ENCODE measurements around the gene TST.

Gene TST

DNA sequence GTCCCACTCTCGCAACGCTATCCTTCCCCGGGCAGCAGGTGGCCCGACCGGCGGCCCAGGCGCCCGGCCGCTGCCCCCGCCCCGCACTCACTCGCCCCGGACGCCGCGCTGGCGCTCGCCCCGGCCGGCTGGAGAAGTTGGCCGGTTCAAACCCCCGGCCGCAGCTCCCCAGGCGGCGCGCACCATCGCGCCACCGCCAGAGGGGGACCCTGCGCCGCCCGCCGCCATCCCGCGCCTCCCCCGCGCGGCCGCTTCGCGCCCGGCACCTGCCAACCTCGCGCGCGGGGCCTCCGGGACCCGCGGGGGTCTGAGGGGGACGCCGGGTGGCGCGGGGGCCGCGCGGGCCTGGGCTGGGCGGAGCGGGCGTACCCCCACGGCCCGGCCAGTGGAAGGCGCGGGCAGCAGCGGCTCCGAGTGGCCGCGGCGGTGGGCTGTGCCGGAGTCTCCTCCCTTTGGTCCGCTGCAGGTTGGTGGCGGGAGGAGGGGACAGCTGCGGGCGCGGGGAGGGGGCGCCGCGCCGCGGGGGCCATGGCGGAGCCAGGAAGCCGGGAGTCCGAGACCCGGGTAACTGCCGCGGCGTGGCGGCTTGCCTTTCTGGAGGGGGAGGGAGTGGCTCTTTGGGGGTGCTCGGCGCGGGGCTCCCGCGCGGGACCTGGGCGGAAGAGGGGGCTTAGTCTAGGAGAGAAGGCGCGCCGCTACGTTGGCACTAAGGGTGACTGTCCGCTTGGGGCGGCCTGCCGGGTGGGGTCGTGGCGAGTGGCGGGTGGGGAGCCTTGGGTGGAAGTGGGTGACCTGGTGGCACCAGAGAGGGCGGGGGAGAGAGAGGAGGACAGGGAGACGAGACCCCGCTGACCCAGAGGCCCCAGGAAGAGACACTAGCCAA lies at the start of gene TST, which contains the start of gene MPST:
Gene TST (minus strand): TSS at position 139 of the 883 bp plus-strand sequence. CDS start 715 bp downstream, outside the sequence.
Gene MPST (plus strand): TSS at position 434 of the 883 bp plus-strand sequence. CDS start 95 bp downstream, at position 529.
- DNase-seq (ENCODE audit: low read depth), result no peak

DNA sequence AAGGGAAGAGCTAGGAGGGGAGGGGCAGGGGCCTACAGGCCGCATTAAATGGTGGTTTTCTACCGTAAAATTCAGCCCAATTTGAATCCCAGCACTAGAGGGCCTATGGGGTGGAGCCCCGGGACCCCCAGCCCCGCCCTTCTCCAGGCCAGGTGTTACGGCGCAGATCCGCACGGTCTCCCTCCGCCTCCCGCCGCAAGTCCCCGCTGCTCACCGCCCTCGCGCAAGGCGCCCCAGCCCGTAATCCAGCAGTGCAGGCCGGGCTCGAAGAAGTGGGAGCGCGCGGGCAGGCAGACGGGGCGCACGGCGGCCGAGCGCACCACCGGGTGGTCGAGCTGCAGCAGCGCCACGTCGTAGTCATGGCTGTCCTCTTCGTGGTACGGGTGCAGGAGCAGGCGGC lies 49.6 kb upstream of the TST start:
- no peak for DNase-seq (ENCODE audit: low read depth)

DNA sequence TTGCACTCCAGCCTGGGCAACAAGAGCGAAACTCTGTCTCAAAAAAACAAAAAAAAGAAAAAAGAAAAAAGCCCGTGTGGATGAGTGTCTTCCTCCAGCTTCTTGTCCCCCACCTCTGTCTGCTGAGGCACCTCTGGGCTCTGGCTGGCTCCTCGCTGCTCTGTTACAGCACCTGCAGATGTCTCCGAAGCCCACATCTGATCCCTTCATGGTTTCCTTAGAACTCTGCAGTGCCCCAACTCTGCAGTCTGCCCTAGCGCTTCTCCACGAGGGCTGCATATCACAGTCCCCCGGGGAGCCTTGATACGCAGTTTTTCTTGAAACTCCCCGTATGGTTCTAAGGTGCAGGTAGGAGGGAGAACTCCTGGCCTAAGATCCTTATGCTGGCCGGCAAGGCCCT lies 48.2 kb upstream of the TST start:
- DNase-seq (ENCODE audit: low read depth), result no peak

DNA sequence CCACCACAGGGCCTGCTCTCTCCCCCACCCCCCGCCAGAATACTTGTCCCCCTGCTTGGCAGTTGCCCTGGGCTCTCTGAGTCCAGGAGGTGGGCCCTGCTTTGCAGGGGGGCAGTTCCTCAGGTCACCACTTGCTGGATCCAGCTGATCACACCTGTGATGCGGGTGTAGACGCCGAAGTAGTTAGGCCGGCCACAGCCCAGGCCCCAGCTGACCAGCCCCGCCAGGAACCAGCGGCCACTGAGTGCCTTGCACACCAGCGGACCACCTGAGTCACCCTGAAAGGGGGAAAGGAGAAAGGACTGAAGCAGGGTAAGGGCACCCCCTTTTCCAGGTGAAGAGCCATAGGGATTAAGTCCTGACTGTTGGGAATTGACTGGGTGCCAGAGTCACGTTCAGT lies 46.7 kb upstream of the TST start:
- no peak for DNase-seq (ENCODE audit: low read depth)

DNA sequence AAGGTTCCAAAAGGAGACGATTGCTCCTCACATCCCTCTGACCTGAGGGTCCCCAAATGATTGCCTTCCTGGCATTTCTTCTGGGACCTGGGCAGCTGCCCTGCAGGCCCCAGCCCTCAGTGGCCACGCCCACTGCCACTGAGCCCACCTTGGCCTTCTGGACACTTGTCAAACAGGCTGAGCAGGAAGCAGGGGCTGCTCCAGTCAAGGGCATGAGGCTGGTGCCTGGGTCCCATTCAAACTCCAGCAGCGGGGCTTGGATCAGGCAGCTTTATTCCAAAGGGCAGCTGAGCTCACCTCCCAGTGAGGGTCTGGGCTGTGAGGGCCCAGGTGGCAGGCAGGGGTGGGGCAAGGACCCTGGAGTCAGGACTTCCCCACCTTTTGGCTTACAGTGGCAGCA lies 45.9 kb upstream of the TST start:
- no peak for DNase-seq (ENCODE audit: low read depth)

DNA sequence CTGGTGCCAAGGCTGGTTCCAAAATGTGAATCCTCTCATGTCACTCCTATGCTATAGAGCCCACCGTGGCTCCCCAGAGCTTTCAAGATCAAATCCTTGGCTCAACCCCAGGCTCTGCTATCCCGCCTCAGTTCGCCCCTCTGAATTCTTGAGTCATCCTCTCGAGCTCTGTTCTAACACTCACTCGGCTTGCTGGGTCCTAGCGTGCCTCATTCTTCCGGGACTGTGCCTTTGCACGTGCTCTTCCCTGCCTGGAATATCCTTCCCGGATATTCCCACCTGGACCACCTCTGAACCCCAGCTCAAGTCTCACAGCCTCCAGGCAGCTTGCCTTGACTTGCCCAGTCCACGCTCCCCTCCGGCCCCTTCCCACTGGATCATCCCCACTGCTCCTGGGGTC lies 45.3 kb upstream of the TST start:
- no peak for DNase-seq (ENCODE audit: low read depth)

DNA sequence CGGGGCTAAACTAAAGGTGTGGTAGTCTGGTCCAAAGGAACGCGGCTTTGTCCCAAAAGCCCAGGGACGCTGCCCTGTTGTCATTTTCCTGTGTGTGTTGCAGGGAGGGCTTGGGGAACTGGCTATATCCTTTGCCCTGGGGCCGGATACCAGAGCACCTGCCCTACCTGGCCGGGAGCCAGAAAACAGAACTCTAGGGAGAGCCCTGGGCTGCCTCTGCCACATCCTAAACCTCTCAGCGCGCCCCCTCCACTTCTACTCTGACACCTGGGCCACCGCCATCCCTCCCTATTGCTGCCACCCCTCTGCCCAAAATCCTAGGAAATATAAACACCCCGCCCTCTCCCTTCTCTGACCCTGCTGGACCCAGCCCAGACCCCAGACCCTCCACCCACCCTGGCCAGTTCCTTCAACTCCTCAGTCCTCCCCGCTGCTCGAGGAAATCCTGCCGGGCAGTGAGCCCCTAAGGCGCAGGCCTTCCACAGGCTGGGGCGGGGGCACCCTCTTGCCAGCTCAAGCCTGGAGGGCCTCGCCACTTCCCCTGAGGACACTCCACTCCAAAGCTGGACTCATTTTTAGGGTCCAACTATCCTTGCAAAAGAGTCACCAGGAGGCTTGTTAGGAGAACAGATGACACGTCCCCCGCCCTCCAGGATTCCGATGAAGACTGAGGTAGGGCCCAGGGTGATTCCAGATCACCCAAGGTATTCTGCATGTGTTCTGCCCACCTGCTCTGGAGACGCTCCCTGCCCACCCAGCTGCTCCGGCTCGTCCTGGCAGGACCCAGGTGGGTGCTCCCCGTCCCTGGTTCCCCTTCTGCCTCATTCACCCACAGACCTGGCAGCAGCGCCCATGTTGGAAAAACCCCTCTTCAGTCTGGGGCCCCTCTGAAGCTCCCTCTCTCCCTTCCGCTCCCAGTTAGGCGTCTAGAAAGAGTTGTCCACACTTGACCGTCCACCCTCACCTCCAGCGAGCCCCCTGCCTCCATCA lies 44.5 kb upstream of the TST start:
- DNase-seq (ENCODE audit: low read depth), result no peak

DNA sequence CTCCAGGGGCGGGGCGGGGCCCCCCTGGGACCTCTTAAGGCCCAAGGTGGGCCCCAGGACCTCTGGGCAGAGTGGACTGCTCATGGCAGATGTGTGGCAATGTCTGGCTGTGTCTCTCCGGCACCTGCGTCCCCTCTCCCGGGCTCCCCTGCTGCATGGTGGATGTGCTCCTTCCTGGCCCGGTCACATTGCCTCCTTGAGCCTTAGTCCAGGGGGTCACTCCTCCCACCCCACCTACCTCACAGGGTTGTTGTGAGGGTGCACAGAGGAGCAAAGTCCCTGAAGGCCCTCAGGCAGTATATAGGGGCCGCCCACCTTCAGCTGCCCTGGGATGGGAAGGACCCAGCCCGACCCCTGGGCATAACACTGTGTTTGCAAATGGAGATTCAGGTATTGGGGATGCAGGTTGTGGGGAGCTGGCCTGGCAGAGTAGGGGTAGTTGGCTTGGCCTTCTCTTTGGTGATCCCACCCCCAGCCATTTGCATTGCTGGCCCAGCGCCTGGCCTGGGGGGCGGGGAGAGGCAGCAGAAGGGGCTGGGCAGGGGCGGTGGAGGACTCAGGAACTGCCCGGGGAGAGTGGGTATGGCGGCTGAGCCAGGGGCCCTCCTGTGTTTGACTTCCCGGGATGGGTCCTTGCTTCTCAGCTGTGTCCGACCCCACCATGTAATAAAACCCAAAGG lies 43.6 kb upstream of the TST start:
- DNase-seq (ENCODE audit: low read depth), result no peak

DNA sequence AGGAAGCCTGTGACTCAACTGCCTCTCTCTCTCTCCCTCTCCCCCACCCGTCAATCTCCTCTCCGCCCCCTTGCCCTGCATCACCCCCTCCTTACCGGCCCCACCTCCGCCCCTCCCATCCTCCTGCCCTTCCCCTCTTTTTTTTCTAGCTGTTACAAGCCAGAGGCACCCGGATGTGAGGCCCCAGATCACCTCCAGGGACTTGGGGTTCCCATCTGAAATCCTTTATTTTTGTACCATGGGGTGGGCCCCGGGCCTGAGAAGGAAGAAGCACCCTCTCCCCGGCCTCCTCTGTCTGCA lies 43.1 kb upstream of the TST start:
- no peak for DNase-seq (ENCODE audit: low read depth)

DNA sequence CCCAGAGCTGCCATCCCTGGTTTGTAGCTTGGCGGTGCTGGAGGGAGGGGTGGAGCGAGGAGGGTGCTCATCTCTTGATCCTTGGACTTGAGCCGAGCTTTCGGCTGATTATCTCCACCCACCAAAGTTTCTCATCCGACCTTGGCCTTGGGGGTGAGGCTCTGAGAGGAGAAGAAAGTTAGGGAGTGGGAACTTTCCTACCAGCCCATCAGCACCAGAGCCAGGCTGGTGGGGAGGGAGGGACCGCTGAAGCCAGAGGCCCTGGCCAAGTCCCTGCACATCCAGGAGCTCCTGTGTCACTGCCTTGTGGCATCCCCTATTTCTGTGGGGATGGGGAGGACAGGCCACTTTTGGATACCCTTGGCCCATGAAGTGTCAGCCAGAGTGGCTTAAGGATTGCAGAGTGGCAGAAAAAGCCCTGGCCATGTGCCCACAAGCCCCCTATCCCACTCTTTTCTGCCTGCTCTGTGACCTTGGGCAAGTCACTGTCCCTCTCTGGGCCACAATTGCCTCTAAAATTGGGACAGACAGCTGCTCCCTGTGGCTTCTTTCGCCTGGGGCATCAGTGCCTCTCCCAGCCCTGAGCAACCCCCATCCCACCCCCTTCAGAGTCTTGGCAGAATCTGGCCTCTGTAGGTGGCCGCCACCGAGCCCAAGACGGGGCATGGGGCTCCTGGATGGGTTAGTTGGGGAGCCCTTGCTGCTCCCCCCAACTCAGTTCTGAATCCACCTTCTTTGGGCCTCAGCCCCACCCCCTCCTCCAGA lies 42.5 kb upstream of the TST start:
- no peak for DNase-seq (ENCODE audit: low read depth)

DNA sequence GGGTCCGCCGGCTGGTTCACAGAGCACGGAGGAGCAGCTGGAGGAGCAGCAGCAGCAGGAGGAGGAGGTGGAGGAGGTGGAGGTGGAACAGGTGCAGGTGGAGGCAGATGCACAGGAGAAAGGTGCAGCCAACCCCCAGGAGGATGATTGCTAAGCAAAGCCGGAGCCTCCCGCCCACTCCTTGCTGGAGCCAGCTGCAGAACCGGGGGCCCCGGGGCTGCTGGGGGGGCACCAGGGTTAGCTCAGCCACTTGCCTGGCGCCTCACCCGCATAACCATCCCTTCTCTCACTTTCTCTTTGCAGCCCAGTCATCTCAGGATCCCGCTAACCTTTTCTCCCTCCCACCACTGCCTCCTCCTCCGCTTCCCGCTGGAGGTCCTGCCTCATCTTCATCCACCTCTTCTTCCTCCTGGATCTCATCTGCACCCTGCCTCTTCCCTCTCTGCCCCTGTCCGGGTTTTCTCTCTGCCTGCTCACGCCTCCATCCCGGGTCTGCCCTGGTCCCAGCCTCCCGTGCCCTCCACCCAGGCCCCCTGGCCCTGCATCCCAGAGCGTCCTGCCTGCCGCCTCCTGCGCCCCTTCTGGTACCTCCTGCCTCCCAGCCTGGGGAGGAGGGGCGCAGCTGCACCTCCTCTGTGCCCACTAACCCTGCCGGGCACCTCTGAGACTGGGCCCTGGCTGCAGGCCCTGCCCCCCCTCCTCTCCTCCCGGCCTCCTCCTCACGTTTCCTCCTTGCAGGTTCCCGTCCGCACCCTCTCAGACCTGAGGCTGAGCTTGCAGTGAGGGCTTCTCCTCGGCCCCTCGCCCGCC lies 41.8 kb upstream of the TST start:
- no peak for DNase-seq (ENCODE audit: low read depth)

DNA sequence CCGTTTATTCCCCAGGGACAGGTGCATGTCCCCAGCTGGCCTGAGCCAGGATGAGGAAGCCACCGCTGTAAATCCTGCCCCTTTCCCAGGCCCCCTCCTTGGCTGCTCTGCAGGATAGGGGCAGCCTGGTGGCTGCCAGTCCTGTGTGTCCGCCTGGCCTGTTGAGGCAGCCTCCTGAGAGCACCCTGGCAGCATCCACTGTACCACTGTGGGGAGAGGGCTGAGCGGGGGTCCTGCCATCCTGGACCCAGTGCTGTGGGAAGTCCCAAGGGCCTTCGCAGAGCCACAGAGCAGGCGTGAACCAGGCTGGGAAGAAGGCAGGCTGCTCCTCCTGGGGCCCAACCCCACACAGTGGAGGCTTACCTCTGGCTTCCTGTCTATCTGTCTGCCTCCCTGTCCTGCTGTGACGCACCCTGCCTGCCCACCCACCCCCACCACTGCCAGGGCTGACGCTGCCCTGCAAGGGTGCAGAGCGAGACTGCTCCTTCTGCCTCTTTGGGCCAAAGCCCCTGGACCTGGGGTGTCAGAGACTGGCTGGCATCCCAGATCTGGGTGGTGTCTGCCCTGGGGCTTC lies 40.7 kb upstream of the TST start:
- DNase-seq (ENCODE audit: low read depth), result no peak

DNA sequence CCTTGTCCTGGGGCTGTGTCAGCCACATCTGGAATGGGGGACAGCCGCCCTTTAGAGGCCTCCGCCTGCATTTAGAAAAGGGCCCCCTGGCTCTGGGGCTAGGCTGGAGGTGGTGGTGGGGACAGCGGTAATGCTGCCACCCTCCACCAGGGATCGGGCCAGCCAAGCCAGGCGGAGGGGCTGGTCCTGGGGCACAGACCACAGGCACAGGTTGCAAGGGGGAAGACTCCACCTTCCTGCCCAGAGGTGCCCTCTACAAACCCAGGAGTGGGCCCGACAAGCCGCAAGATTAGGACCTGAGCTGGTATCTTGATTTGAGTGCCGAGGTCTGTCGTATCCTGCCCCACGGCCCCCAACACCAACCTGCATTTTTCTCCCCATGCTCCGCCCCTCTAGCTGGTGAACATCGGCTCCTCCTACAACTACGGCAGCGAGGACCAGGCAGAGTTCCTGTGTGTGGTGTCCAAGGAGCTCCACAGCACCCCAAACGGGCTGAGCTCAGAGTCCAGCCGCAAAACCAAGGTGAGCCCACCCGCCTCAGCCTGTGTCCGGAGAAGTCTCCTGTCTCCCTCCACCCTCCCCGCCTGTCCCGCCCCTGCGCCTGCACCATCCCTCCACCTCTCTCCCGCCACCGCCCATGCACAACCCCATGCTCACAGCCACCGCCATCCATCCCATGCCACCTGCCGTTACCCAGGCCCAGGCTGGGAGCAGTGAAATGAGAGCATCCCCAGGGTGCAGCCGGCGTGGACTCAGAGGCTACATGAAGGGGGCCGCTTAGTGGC lies 39.9 kb upstream of the TST start:
- DNase-seq (ENCODE audit: low read depth), result no peak

DNA sequence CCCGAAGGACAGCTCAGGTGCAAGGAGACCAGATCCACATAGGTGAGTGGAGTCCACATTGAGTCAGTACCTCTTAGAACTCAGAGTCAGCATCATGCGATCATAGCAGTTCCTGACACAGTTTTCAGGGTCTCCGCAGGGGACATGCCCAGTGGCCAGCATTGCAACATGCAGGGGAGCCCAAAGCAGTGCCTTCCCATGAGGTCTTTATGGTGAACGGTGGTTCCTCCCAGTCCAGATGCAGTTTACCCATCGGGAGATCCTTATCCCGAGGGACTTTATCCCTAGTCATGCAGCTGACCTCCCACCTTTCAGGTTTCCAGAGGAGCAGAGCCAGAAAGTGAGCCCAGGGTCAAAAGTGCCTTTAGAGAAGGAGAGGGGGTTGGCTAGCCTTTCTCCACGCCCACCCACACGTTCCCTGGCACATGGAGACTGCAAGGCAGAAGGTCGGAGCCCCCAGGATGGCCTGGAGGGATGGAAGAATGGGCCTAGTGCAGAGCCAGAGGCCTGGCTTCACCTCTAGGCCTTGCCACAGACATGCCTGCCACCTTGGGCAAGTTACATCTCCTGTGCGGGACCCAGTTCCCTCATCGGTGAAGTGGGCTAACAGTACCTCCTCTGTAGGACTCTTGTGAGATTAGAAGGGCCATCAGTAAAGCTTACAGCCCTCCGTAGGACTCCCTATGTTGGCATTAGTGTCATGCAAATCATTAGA lies 38.7 kb upstream of the TST start:
- no peak for DNase-seq (ENCODE audit: low read depth)

DNA sequence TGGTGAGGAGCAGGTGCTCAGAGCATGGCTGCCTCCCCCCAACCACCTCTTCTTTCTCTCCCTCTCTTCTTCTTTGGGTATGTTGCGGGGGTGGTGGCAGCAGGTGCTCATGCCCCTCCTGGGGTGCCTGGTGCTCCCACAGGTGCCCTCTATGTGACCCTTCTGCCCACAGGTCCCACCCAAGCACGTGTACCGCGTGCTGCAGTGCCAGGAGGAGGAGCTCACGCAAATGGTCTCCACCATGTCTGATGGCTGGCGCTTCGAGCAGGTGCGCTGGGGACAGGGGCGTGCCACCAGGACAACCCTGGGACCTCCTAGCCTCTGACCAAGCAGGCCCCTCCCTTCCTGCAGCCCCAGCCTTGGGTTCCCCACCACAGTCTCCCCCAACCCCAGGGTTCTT lies 38.0 kb upstream of the TST start:
- DNase-seq (ENCODE audit: low read depth), result no peak

DNA sequence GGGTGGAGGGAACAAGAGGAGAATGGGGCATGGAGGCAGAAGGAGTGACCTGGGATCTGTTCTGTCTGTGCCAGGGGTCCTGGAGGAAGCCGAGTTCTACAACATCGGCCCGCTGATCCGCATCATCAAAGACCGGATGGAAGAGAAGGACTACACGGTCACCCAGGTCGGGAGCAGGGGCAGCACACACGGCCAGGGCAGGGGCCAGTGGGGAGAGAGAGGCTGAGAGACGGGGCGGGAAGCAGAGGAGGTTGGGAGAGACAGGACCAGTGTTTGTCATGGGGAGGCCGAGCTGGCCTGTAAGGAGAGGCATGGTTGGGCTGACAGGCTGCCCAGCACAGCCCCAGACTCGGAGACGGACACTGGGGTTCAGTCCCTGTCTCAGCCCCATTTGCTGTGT lies 37.0 kb upstream of the TST start:
- no peak for DNase-seq (ENCODE audit: low read depth)

DNA sequence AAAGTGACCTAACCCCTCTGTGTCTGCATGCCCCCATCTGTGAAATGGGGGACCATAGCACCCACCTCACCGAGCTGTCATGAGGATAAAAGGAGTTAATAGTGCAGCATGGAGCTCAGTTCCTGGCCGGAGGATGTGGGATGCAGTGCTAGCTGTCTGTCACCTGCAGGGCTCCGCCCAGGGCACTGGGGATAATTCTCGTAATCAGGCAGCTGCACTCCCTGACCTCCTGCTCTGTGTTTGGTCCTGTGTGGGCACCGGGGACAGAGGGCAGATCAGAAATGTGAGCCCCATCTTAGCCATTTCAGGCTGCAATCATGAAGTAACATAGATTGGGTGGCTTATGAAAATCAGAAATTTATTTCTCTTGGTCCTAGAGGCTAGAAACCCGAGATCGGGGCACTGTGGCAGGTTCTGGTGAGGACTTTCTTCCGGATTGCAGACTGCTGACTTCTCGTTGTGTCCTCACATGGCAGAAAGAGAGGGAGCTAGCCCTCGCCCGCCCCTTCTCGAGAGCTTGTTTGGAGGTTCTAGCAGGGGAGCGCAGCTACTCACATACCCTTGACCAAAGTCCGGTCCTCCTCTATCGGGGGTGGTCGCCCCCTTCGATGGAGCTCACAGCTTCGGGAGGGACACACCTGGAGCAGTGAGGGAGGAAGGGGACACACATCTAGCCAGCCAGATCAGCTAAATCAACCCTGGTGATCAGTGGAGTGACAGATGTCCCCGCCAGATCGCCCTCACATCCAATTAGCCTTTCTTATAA lies 35.5 kb upstream of the TST start:
- no peak for DNase-seq (ENCODE audit: low read depth)

DNA sequence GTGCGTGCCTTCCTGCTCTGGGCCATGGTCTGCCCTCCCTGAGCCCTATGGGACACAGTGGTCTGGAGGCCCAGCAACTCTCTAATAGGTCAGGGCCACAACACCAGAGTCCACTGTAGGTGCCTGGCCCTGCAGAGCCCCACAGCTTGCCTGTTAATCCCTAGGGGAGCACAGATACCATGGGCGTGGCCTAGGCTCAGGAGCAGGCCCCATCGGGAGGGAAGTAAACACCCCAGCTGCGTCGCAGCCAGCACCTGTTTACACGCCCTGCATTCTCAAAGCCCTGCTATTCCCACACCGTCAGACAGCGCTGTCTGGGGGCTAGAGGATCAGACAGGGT lies 34.8 kb upstream of the TST start:
- no peak for DNase-seq (ENCODE audit: low read depth)
